Measurements from ENCODE around the gene UTP3.

DNA sequence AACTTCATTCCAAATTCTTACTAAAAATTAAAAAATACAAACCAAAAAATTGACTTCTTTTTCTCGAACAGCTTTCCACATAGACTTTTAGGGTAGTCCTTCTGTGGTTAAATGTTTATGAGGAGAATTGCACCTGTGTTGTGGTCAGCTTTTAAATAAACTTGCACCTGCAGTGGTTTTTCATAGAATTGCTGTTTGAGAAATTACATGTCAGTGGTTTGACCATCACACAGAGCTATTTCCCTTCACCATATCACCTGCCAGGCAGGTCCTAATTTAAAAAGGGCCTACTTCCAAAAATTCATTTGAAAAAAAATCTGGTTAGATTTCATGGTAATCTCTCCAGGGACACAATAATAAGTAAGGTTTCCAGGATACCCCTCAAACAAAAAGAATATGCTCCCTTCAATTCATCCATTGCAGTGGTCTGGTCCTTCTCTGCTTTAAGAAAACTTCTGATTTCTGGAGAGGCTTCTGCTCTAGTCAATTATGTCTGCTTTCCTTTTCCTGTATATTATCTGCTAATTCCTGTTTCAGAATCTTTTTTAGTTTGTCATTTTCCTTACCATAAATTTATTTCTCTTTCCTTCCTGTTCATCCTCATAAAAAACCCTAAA is 9.8 kb upstream of the UTP3 start:
- TF ChIP-seq CTCF (IDR thresholded peaks at IDR 0.05) (no peak), POLR2A (IDR thresholded peaks at IDR 0.05) (no peak)
